Stimulated activated naive CD8-positive, alpha-beta T cell treated with anti-CD3 and anti-CD28 coated beads, Interleukin-15, amount 100 ng/mL, for 72 hours (primary cell): ENCODE results near the gene PGD.
"Not testable (repeated sequence)": the region's sequence is repeated elsewhere in the genome, so short reads cannot be mapped to it uniquely, and the experiment has no call there.

Experiments
- ATAC-seq: fragments of 150-1000 bp; cut with Tn5 transposase; 2 replicates; pipeline ENCODE4 v1.10.0; 2021; ENCODE audit warnings: mild to moderate bottlenecking, moderate library complexity
- DNase-seq, 2 donors: peaks; one replicate each; pipeline ENCODE4 v3.0.0; 2021 to 2022
- H3K27ac Mint-ChIP-seq, 2 donors: one replicate each; pipeline ENCODE4 v1.8.0; 2022; ENCODE audit warnings: mild to moderate bottlenecking in 2 of 2, mixed read lengths in 2 of 2, moderate library complexity in 2 of 2
- H3K27me3 Mint-ChIP-seq: one replicate; pipeline ENCODE4 v1.8.0; 2022; ENCODE audit warnings: mixed read lengths
- H3K4me1 Mint-ChIP-seq: one replicate; pipeline ENCODE4 v1.8.0; 2022; ENCODE audit warnings: mild to moderate bottlenecking, mixed read lengths
- H3K4me3 Mint-ChIP-seq, 2 donors: one replicate each; pipeline ENCODE4 v1.8.0; 2022; ENCODE audit warnings: mild to moderate bottlenecking in 2 of 2, mixed read lengths in 2 of 2, moderate library complexity in 1 of 2
- H3K9me3 Mint-ChIP-seq, 2 donors: one replicate each; pipeline ENCODE4 v1.8.0; 2022; ENCODE audit warnings: mixed read lengths in 2 of 2

Gene PGD

DNA sequence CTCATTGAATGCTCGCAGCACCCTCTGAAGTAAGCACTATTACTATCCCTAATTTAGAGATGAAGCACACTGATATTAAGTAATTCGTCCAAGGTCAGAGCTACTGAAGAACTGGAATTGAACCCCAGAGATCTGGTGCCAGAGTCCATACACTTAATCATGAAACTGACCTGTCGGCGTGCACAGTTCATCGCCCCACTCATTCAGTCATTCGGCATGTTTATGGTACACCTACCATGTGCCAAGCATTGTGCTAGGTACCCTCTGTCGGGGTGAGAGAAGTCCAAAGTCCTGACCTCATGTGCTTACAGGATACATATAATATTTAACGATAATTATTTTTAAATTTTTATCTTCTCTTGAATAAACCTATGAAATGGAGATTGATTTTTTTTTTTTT, 25.8 kb downstream of the PGD start:
- Mint-ChIP-seq H3K4me1 (peaks cover 16% of the 10 kb centered on the region), H3K9me3 (no peaks in the 10 kb centered on the region), H3K4me3 (no peak overlapping the region), H3K27ac (no peak overlapping the region), H3K27me3 (no peaks in the 10 kb centered on the region)
- DNase-seq (no peak), ATAC-seq (no peak)

GRCh38 chr1:10425826-10426534, 27.1 kb downstream of the PGD start:
- not testable (repeated sequence) for H3K9me3 Mint-ChIP-seq, ATAC-seq, DNase-seq, H3K27me3 Mint-ChIP-seq, H3K4me3 Mint-ChIP-seq, H3K27ac Mint-ChIP-seq
- peaks cover 25% of the 10 kb centered on the region for H3K4me1 Mint-ChIP-seq

DNA sequence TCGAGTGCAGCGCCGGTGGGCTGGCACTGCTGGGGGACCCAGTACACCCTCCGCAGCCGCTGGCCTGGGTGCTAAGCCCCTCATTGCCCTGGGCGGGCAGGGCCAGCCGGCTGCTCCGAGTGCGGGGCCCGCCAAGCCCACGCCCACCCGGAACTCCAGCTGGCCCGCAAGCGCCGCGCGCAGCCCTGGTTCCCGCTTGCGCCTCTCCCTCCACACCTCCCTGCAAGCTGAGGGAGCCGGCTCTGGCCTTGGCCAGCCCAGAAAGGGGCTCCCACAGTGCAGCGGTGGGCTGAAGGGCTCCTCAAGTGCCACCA, 27.6 kb downstream of the PGD start:
- not testable (repeated sequence) for ATAC-seq, H3K27ac Mint-ChIP-seq, H3K9me3 Mint-ChIP-seq, DNase-seq, H3K4me3 Mint-ChIP-seq, H3K27me3 Mint-ChIP-seq
- H3K4me1 Mint-ChIP-seq = peaks cover 30% of the 10 kb centered on the region

DNA sequence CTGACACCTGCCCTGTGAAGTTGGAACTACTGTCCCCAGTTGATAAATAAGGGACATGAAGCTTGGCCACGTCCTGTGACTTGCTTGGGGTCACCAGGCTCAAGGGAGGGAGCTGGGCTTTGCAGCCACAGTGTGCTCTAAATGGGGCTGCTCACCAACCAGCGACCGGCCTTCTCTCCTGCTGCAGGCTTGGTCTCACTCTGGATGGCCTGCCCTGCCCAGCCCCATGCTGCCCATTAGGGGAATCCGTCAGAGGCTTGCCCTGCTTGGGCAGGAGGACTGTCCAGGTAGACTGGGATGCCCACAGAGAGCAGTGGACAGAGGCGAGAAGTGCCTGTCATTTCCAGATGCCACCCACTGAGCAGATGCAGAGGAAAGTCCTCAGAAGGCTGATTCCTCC, 30.1 kb downstream of the PGD start:
- Mint-ChIP-seq H3K4me3 (peak overlapping the region in 1 of 2 donors; percentile 19), H3K4me1 (peaks cover 36% of the 10 kb centered on the region), H3K9me3 (no peaks in the 10 kb centered on the region), H3K27me3 (no peaks in the 10 kb centered on the region), H3K27ac (no peak overlapping the region)
- no peak for ATAC-seq
- DNase-seq = no peak

GRCh38 chr1:10429868-10430215, 31.0 kb downstream of the PGD start:
- peak; percentile 1 for ATAC-seq
- peak overlapping the region; percentile 96 to 98 for H3K4me3 Mint-ChIP-seq
- H3K27ac Mint-ChIP-seq = peak overlapping the region in 1 of 2 donors; percentile 99
- peak in 1 of 2 donors; percentile 17 for DNase-seq
- H3K27me3 Mint-ChIP-seq = no peaks in the 10 kb centered on the region
- no peaks in the 10 kb centered on the region for H3K9me3 Mint-ChIP-seq
- peaks cover 36% of the 10 kb centered on the region for H3K4me1 Mint-ChIP-seq

DNA sequence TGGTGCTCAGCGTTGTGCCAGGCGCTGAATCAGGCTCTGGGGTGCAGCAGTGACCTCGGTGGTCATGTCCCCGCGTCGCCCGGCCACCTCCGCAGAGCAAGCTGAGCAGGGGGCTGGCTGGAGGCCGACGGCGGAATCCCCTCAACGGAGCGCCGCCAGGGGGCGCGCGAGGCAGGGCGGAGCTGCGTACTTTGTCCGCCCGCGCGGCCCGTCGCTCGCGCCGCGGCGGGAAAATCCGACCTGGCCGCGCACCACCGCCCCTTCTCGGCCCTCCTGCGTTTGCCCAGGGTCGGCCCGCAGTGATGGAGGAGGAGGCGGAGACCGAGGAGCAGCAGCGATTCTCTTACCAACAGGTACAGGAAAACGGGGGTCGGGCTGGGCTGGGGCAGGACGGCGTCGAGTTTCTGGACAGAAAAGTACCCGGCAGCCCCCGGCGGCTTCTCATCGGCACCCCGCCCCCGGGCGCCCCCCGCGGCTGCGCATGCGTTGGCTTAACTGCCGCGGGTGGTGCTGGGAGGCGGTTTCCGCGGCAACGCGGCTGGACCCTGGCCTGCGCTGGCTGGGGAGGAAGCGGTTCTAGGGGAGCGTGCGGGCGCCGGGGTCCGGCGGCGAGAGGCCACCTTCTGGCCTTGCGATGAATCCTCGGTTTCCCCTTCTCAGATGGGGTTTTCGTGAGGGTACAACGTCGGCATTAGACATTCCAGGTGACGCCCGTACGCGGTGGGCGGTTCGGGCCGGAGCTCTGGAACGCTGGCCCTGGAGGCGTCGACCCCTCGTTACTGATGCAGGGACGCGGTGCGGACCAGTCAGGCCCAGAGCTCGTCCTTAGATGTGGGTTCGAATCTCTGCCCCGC, 31.6 kb downstream of the PGD start, which contains the start of gene CENPS:
Gene CENPS, plus strand, starts transcription at position 218 of the 854 bp plus-strand sequence. Its CDS starts 85 bp downstream, at position 303.
- peak within 1 kb of the TSS; percentile 96 to 98 for H3K4me3 Mint-ChIP-seq
- DNase-seq = peak; percentile 87 to 91
- peak; percentile 91 for ATAC-seq

GRCh38 chr1:10431070-10431730, 32.3 kb downstream of the PGD start:
- no peak for ATAC-seq
- Mint-ChIP-seq H3K4me3 (peak overlapping the region; percentile 96 to 98), H3K27me3 (no peaks in the 10 kb centered on the region), H3K9me3 (no peaks in the 10 kb centered on the region), H3K4me1 (peaks cover 36% of the 10 kb centered on the region), H3K27ac (peak overlapping the region; percentile 70 to 99)
- no peak for DNase-seq

More for the DNA sequence above, 31.6 kb downstream of the PGD start, which contains the start of gene CENPS:
- Mint-ChIP-seq H3K4me1 (peaks cover 36% of the 10 kb centered on the region), H3K27me3 (no peaks in the 10 kb centered on the region), H3K27ac (peak within 1 kb of the TSS; percentile 97 to 99), H3K9me3 (no peaks in the 10 kb centered on the region)

- ATAC-seq = no peak
- Mint-ChIP-seq H3K4me3 (no peak overlapping the region), H3K27ac (no peak overlapping the region), H3K9me3 (no peaks in the 10 kb centered on the region), H3K27me3 (no peaks in the 10 kb centered on the region), H3K4me1 (peaks cover 32% of the 10 kb centered on the region)
- no peak for DNase-seq
Observed at GRCh38 chr1:10432910-10433700, 34.2 kb downstream of the PGD start.

DNA sequence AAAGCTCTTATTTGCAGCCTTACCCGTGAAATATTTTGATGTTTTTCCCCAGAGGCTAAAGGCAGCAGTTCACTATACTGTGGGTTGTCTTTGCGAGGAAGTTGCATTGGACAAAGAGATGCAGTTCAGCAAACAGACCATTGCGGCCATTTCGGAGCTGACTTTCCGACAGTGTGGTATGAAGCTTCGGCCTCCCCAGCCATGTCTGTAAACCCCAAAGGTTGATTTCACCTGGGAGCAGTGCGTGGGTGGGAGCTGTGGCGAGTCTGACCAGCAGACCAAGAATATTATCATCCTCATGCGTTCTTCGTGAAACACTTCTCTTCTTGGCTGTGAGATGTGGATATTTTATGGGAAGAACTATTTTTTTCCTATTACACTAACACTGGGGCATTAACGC, 34.9 kb downstream of the PGD start:
- H3K9me3 Mint-ChIP-seq = no peaks in the 10 kb centered on the region
- H3K27ac Mint-ChIP-seq = no peak overlapping the region

GRCh38 chr1:10434590-10434989, 35.7 kb downstream of the PGD start:
- Mint-ChIP-seq H3K27me3 (no peaks in the 10 kb centered on the region), H3K9me3 (no peaks in the 10 kb centered on the region), H3K4me1 (peaks cover 21% of the 10 kb centered on the region), H3K4me3 (no peak overlapping the region), H3K27ac (no peak overlapping the region)
- DNase-seq = no peak
- ATAC-seq = no peak

More for the DNA sequence above, 34.9 kb downstream of the PGD start:
- Mint-ChIP-seq H3K4me1 (peaks cover 29% of the 10 kb centered on the region), H3K27me3 (no peaks in the 10 kb centered on the region), H3K4me3 (no peak overlapping the region)
- DNase-seq (no peak), ATAC-seq (no peak)

GRCh38 chr1:10437052-10437451, 38.2 kb downstream of the PGD start:
- H3K27ac Mint-ChIP-seq = no peak overlapping the region
- no peak for DNase-seq
- ATAC-seq = no peak
- no peaks in the 10 kb centered on the region for H3K9me3 Mint-ChIP-seq
- H3K4me3 Mint-ChIP-seq = no peak overlapping the region
- peaks cover 4% of the 10 kb centered on the region for H3K4me1 Mint-ChIP-seq
- H3K27me3 Mint-ChIP-seq = no peaks in the 10 kb centered on the region

DNA sequence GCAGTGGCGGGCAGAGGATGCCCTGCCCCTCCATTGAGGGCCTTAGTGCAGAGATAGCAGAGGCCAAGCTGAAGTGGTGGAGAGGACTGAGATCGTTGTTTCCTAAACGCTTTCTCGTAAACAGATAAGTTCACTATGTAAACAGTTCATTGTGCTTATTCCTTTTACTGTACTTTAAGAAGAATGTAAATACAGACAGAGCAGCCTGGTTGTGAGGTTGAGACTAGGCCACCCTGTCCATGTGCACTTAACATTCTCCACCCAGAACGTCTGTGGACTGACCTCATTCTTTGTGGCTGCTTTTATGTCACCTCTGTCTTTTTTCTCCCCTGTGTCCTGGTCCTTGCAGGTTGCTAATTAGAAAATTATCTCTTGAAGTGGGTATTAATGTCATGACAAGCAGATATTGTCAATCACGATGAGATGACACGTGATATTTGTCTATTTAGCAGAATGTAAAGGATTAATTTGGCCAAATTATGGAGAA, 39.9 kb downstream of the PGD start:
- ATAC-seq (no peak), DNase-seq (no peak)
- Mint-ChIP-seq H3K27me3 (no peaks in the 10 kb centered on the region), H3K27ac (peak overlapping the region in 1 of 2 donors; percentile 45), H3K9me3 (no peaks in the 10 kb centered on the region), H3K4me1 (no peaks in the 10 kb centered on the region), H3K4me3 (no peak overlapping the region)

DNA sequence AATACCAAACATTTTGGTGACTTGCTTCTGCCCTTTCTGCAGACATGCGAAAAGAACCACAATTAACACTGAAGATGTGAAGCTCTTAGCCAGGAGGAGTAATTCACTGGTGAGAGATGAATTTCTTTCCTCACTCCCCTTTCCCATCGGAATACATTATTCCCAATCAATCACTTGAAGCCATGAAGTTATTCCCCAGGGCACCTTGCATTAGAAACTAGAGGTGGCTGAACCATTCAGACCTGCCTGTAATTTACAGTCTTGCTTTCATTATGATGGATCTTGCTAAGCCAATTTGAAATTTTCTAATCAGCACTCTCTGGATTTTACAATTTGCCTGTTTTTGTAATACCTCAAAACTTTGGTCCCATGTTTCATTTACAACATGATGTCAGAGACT, 41.4 kb downstream of the PGD start:
- H3K9me3 Mint-ChIP-seq = no peaks in the 10 kb centered on the region
- no peaks in the 10 kb centered on the region for H3K4me1 Mint-ChIP-seq
- no peaks in the 10 kb centered on the region for H3K27me3 Mint-ChIP-seq
- no peak overlapping the region for H3K4me3 Mint-ChIP-seq
- DNase-seq (no peak), ATAC-seq (no peak)
- H3K27ac Mint-ChIP-seq = no peak overlapping the region

GRCh38 chr1:10440794-10441193, 41.9 kb downstream of the PGD start:
- H3K9me3 Mint-ChIP-seq = no peaks in the 10 kb centered on the region
- no peak overlapping the region for H3K27ac Mint-ChIP-seq
- no peaks in the 10 kb centered on the region for H3K27me3 Mint-ChIP-seq
- DNase-seq = no peak
- no peak overlapping the region for H3K4me3 Mint-ChIP-seq
- no peaks in the 10 kb centered on the region for H3K4me1 Mint-ChIP-seq
- no peak for ATAC-seq

DNA sequence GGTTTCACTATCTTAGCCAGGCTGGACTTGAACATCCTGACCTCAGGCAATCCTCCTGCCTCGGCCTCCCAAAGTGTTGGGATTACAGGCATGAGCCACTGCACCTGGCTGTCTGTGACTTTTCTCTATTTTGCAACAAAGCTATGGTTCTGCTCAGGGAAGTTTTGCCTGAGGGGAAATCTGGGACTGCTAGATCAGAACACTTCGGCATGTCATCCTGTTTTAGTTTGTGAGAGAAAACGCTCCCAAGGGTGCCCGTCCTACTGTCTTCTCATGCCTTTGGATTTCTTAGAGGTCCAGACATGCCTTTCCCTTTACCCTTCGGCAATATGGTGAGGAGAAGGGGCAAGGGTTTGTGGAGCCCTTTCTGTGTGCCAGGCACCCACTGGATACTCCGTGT, 45.4 kb downstream of the PGD start:
- no peaks in the 10 kb centered on the region for H3K9me3 Mint-ChIP-seq
- H3K4me1 Mint-ChIP-seq = no peaks in the 10 kb centered on the region
- H3K27me3 Mint-ChIP-seq = no peaks in the 10 kb centered on the region
- ATAC-seq = no peak
- H3K4me3 Mint-ChIP-seq = no peak overlapping the region
- DNase-seq = no peak
- H3K27ac Mint-ChIP-seq = no peak overlapping the region
